DND-41 (cell line): ENCODE results near the gene C13orf46.

Experiments
- CTCF ChIP-seq: IDR thresholded peaks from 2 replicates; pipeline ENCODE4 v1.5.1; 2012; ENCODE audit warnings: borderline replicate concordance, low read length, moderate library complexity, mild to moderate bottlenecking; ENCODE audit not compliant: poor library complexity, severe bottlenecking; ENCODE audit errors: extremely low read depth
- EZH2 ChIP-seq: IDR thresholded peaks from 3 replicates; pipeline ENCODE4 v1.6.1; 2012; ENCODE audit warnings: borderline replicate concordance, low read depth, mild to moderate bottlenecking, moderate library complexity, low read length, inconsistent platforms; ENCODE audit not compliant: severe bottlenecking

GRCh38 chr13:113967729-113968462, 6.0 kb downstream of the C13orf46 start:
- no peak for TF ChIP-seq CTCF
- no peak for TF ChIP-seq EZH2
